OCI-LY7 (cell line): ENCODE results near the gene PIP4K2A. TPM values are rescaled to one million over a fixed set of nuclear protein-coding genes. Genes with fewer than 3 reads are reported as not detected.

ENCODE experiments used
- BruUV-seq: library from RNA; stranded (reverse); fragments of 400-500 nt; replicated peaks from 2 replicates; lab custom pipeline; 2021; lab: Mats Ljungman, UMichigan
- CTCF ChIA-PET: fragments of 300-600 bp; sonication (Branson Sonifier 250); formaldehyde crosslinking; loops from one replicate; lab custom pipeline; 2022; ENCODE audit warnings: antibody characterized with exemption; ENCODE audit not compliant: unreplicated experiment; lab: Charles Lee
- POLR2A ChIA-PET: fragments of 300-600 bp; sonication (Branson Sonifier 250); formaldehyde crosslinking; loops from one replicate; lab custom pipeline; 2022; ENCODE audit warnings: antibody characterized with exemption; lab: Charles Lee
- DNase-seq: peaks from one replicate; pipeline ENCODE4 v3.0.0-alpha.2; 2015; ENCODE audit warnings: low spot score
- H2AFZ ChIP-seq: fragments of 200-600 bp; sonication (generic), shearing (Covaris generic); 2 replicates; pipeline ENCODE4 v1.6.1; 2014; ENCODE audit warnings: mild to moderate bottlenecking, antibody characterized with exemption, low read length, moderate library complexity
- H3K27ac ChIP-seq: fragments of 200-600 bp; sonication (generic); 2 replicates; pipeline ENCODE4 v1.5.1; 2014; ENCODE audit warnings: mixed run types, low read depth, mild to moderate bottlenecking, moderate library complexity, low read length, inconsistent platforms; ENCODE audit not compliant: poor library complexity, severe bottlenecking
- H3K36me3 ChIP-seq: fragments of 200-600 bp; sonication (generic); 2 replicates; pipeline ENCODE4 v1.6.1; 2014; ENCODE audit warnings: mild to moderate bottlenecking, antibody characterized with exemption, low read length, moderate library complexity, mixed read lengths; ENCODE audit not compliant: insufficient read depth
- H3K4me1 ChIP-seq: fragments of 200-600 bp; sonication (generic); 2 replicates; pipeline ENCODE4 v1.5.1; 2014; ENCODE audit warnings: mild to moderate bottlenecking, low read length; ENCODE audit not compliant: insufficient read depth, poor library complexity, severe bottlenecking
- H3K4me2 ChIP-seq: fragments of 200-600 bp; sonication (generic); 2 replicates; pipeline ENCODE4 v1.6.1; 2014; ENCODE audit warnings: mild to moderate bottlenecking, low read length
- H3K4me3 ChIP-seq: fragments of 200-600 bp; sonication (generic); 2 replicates; pipeline ENCODE4 v1.5.1; 2014; ENCODE audit warnings: mild to moderate bottlenecking, low read depth, low read length; ENCODE audit not compliant: poor library complexity, severe bottlenecking
- H3K79me2 ChIP-seq: fragments of 200-600 bp; sonication (generic); 2 replicates; pipeline ENCODE4 v1.6.1; 2016; ENCODE audit warnings: low read depth, mild to moderate bottlenecking, low read length, moderate library complexity, mixed read lengths; ENCODE audit not compliant: insufficient read depth
- H3K9me2 ChIP-seq: fragments of 200-600 bp; sonication (generic); 2 replicates; pipeline ENCODE4 v1.6.1; 2016; ENCODE audit warnings: mild to moderate bottlenecking, low read length, mixed read lengths; ENCODE audit not compliant: insufficient read depth
- H3K9me3 ChIP-seq: fragments of 200-600 bp; sonication (generic); 2 replicates; pipeline ENCODE4 v1.6.1; 2014; ENCODE audit warnings: mild to moderate bottlenecking, mixed run types, low read length, mixed read lengths
- H4K20me1 ChIP-seq: fragments of 200-600 bp; sonication (generic); 2 replicates; pipeline ENCODE4 v1.6.1; 2014; ENCODE audit warnings: mild to moderate bottlenecking, antibody characterized with exemption, low read length, moderate library complexity, mixed read lengths; ENCODE audit not compliant: insufficient read depth
- EZH2phosphoT487 ChIP-seq: fragments of 200-600 bp; sonication (generic); IDR thresholded peaks from 2 replicates; pipeline ENCODE4 v1.6.1; 2018; ENCODE audit warnings: low read depth, borderline replicate concordance, mild to moderate bottlenecking, mixed run types, antibody characterized with exemption, low read length, moderate library complexity, mixed read lengths
- intact Hi-C: fragments of 100-400 bp; cut with micrococcal nuclease; formaldehyde crosslinking; loops from one replicate; pipeline ENCODE4 v1.10.0; 2022; ENCODE audit not compliant: unreplicated experiment
- total RNA-seq, 2 experiments: library from RNA; depleted of rRNA in 1 of 2; stranded (reverse); fragments of >200 nt in 1 of 2; shearing (Covaris generic) in 1 of 2; gene quantifications; 2 replicates each; pipeline ENCODE4 v1.2.3, GENCODE V29; 2014 to 2022
- TF ChIP-seq, protein P1 (sequence below): fragments of 200-600 bp; sonication (generic); conservative IDR thresholded peaks from 2 replicates; pipeline ENCODE4 v1.5.1; 2014; ENCODE audit warnings: mild to moderate bottlenecking, antibody characterized with exemption, low read length, moderate library complexity, mixed read lengths

Gene PIP4K2A
- total RNA-seq, 2 experiments from 2014 or later = 32.5 to 42.6 TPM

GRCh38 chr10:22644222-22644621, 70.2 kb downstream of the PIP4K2A start:
- Histone ChIP-seq H4K20me1 (no peaks in the 10 kb centered on the region), H3K9me2 (no peaks in the 10 kb centered on the region), H3K27ac (no peak overlapping the region), H3K79me2 (no peaks in the 10 kb centered on the region), H3K9me3 (no peaks in the 10 kb centered on the region), H3K4me2 (no peak overlapping the region), H2AFZ (no peak overlapping the region), H3K4me3 (no peak overlapping the region), H3K36me3 (no peaks in the 10 kb centered on the region), H3K4me1 (peaks cover 6% of the 10 kb centered on the region)
- intact Hi-C loops = no loop called here
- no peak for DNase-seq
- POLR2A ChIA-PET = interaction anchor here (0.6 kb wide), 1 partner anchor 50 kb away, joined by 3 read pairs; no protein-coding TSS in a partner anchor
- BruUV-seq = no TSS peak
- CTCF ChIA-PET = no interaction called here
- no peak for TF ChIP-seq EZH2phosphoT487
- TF ChIP-seq, protein P1, sequence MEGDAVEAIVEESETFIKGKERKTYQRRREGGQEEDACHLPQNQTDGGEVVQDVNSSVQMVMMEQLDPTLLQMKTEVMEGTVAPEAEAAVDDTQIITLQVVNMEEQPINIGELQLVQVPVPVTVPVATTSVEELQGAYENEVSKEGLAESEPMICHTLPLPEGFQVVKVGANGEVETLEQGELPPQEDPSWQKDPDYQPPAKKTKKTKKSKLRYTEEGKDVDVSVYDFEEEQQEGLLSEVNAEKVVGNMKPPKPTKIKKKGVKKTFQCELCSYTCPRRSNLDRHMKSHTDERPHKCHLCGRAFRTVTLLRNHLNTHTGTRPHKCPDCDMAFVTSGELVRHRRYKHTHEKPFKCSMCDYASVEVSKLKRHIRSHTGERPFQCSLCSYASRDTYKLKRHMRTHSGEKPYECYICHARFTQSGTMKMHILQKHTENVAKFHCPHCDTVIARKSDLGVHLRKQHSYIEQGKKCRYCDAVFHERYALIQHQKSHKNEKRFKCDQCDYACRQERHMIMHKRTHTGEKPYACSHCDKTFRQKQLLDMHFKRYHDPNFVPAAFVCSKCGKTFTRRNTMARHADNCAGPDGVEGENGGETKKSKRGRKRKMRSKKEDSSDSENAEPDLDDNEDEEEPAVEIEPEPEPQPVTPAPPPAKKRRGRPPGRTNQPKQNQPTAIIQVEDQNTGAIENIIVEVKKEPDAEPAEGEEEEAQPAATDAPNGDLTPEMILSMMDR = no peak

GRCh38 chr10:22643775-22644174, 70.6 kb downstream of the PIP4K2A start:
- Histone ChIP-seq H3K4me1 (peaks cover 6% of the 10 kb centered on the region), H2AFZ (no peak overlapping the region), H4K20me1 (no peaks in the 10 kb centered on the region), H3K4me3 (no peak overlapping the region), H3K9me3 (no peaks in the 10 kb centered on the region), H3K9me2 (no peaks in the 10 kb centered on the region), H3K4me2 (no peak overlapping the region), H3K27ac (no peak overlapping the region), H3K36me3 (no peaks in the 10 kb centered on the region), H3K79me2 (no peaks in the 10 kb centered on the region)
- TF ChIP-seq, protein P1 = no peak
- TF ChIP-seq EZH2phosphoT487 = no peak
- ChIA-PET POLR2A (interaction anchor here (0.6 kb wide), 1 partner anchor 50 kb away, joined by 3 read pairs; no protein-coding TSS in a partner anchor), CTCF (no interaction called here)
- no TSS peak for BruUV-seq
- no peak for DNase-seq
- intact Hi-C loops = no loop called here

DNA sequence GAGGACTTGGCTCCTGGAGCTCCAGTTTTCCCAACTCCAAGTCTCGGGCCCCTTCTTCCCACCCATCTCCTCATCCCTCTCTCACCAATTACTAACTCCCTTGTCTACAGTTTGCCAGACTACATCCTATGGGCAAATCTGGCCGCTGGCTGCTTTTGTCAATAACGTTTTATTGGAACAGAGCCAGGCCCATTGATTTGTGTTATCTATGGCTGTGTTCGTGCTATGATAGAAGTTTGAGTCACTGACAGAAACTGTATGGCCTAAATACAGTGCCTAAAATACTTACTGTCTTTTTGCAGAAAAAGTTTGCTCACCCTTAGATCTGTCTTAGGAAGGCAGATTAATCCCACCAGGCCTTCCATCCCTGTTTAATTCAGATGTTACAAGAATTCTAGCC, 71.3 kb downstream of the PIP4K2A start:
- no peaks in the 10 kb centered on the region for H3K36me3 ChIP-seq
- no peak overlapping the region for H3K4me3 ChIP-seq
- H3K79me2 ChIP-seq = no peaks in the 10 kb centered on the region
- H4K20me1 ChIP-seq = no peaks in the 10 kb centered on the region
- H3K9me2 ChIP-seq = no peaks in the 10 kb centered on the region
- H3K4me1 ChIP-seq = peaks cover 6% of the 10 kb centered on the region
- H2AFZ ChIP-seq = no peak overlapping the region
- no peaks in the 10 kb centered on the region for H3K9me3 ChIP-seq
- ChIA-PET CTCF (no interaction called here), POLR2A (no interaction called here)
- intact Hi-C loops = no loop called here
- no peak for TF ChIP-seq EZH2phosphoT487
- TF ChIP-seq, protein P1 = no peak
- H3K27ac ChIP-seq = no peak overlapping the region
- DNase-seq = no peak
- no TSS peak for BruUV-seq
- H3K4me2 ChIP-seq = no peak overlapping the region
